Glomerular visceral epithelial cell (primary cell): ENCODE measurements around the gene MLYCD.
A peak's percentile ranks its signal among the peaks of the same experiment; 100 is the strongest.

Experiments
- DNase-seq: peaks from one replicate; pipeline ENCODE4 v3.0.0-alpha.2; 2016; ENCODE audit errors: extremely low spot score

Gene MLYCD

GRCh38 chr16:83925957-83926725 lies 27.2 kb downstream of the MLYCD start:
- DNase-seq = no peak

- DNase-seq = peak; percentile 81
Observed at GRCh38 chr16:83926726-83927397, 27.9 kb downstream of the MLYCD start.

- DNase-seq = peak; percentile 46
Observed at GRCh38 chr16:83928341-83929055, 29.6 kb downstream of the MLYCD start.

GRCh38 chr16:83929811-83930555 lies 31.1 kb downstream of the MLYCD start:
- DNase-seq = no peak

GRCh38 chr16:83930730-83931500 lies 32.0 kb downstream of the MLYCD start:
- DNase-seq = no peak

- DNase-seq = no peak
Observed at GRCh38 chr16:83931556-83931955, 32.6 kb downstream of the MLYCD start.

GRCh38 chr16:83932304-83932703 lies 33.4 kb downstream of the MLYCD start:
- DNase-seq = no peak

- peak; percentile 6 for DNase-seq
Observed at GRCh38 chr16:83932955-83933673, 34.2 kb downstream of the MLYCD start.

GRCh38 chr16:83933885-83934683 lies 35.2 kb downstream of the MLYCD start:
- DNase-seq = no peak

- DNase-seq = no peak
Observed at GRCh38 chr16:83934684-83934977, 35.7 kb downstream of the MLYCD start.

- DNase-seq = no peak
Observed at GRCh38 chr16:83935005-83935857, 36.3 kb downstream of the MLYCD start.

GRCh38 chr16:83935858-83936255 lies 36.9 kb downstream of the MLYCD start:
- DNase-seq = no peak

GRCh38 chr16:83936581-83937165 lies 37.8 kb downstream of the MLYCD start:
- DNase-seq = no peak

- no peak for DNase-seq
Observed at GRCh38 chr16:83937267-83937666, 38.4 kb downstream of the MLYCD start.

- DNase-seq = no peak
Observed at GRCh38 chr16:83937922-83938885, 39.3 kb downstream of the MLYCD start.

GRCh38 chr16:83939266-83939855 lies 40.4 kb downstream of the MLYCD start:
- no peak for DNase-seq

GRCh38 chr16:83940119-83940518 lies 41.2 kb downstream of the MLYCD start:
- no peak for DNase-seq
